Muscle of arm (tissue), 12 donors: ENCODE data around the gene BNIP5. TPM values are rescaled to one million over a fixed set of nuclear protein-coding genes. Genes with fewer than 3 reads are reported as not detected.
"Not testable (repeated sequence)": the region's sequence is repeated elsewhere in the genome, so short reads cannot be mapped to it uniquely, and the experiment has no call there.

Experiments
- DNase-seq: peaks from one replicate; pipeline ENCODE4 v3.0.0-alpha.2; 2013
- polyA plus RNA-seq, 12 donors: library from polyadenylated mRNA; unstranded; fragments of 120-200 nt; gene quantifications; one replicate each; pipeline ENCODE4 v1.2.1, GENCODE V29; 2013; ENCODE audit not compliant: insufficient read length in 12 of 12

The BNIP5 gene
- polyA plus RNA-seq, 12 donors = 0.05 to 0.17 (median 0.09) TPM; not detected in 2

- DNase-seq = no peak
Observed at GRCh38 chr6:36345681-36346466, 9.2 kb upstream of the BNIP5 start.

GRCh38 chr6:36343109-36343680 lies 6.5 kb upstream of the BNIP5 start:
- DNase-seq = no peak

- DNase-seq = peak; percentile 53
Observed at GRCh38 chr6:36340618-36341454, 4.1 kb upstream of the BNIP5 start.

GRCh38 chr6:36340306-36340617 lies 3.6 kb upstream of the BNIP5 start:
- DNase-seq = no peak

GRCh38 chr6:36339146-36339545 lies 2.5 kb upstream of the BNIP5 start:
- DNase-seq = no peak

- not testable (repeated sequence) for DNase-seq
Observed at GRCh38 chr6:36338223-36338622, 1.5 kb upstream of the BNIP5 start.

- DNase-seq = no peak
Observed at GRCh38 chr6:36337814-36338213, 1.1 kb upstream of the BNIP5 start.

- DNase-seq = no peak
Observed at GRCh38 chr6:36336208-36336710, 429 bp downstream of the BNIP5 start.

GRCh38 chr6:36335465-36336207 lies 1.1 kb downstream of the BNIP5 start:
- no peak for DNase-seq

- DNase-seq = peak; percentile 13
Observed at GRCh38 chr6:36334832-36335459, 1.7 kb downstream of the BNIP5 start.

GRCh38 chr6:36333931-36334725 lies 2.6 kb downstream of the BNIP5 start:
- peak; percentile 55 for DNase-seq

- DNase-seq = peak; percentile 22
Observed at GRCh38 chr6:36333171-36333895, 3.4 kb downstream of the BNIP5 start.

- DNase-seq = no peak
Observed at GRCh38 chr6:36331381-36331780, 5.3 kb downstream of the BNIP5 start.

GRCh38 chr6:36330366-36330765 lies 6.3 kb downstream of the BNIP5 start:
- DNase-seq = no peak

- DNase-seq = no peak
Observed at GRCh38 chr6:36329798-36330291, 6.8 kb downstream of the BNIP5 start.

- no peak for DNase-seq
Observed at GRCh38 chr6:36328600-36328999, 8.1 kb downstream of the BNIP5 start.

- no peak for DNase-seq
Observed at GRCh38 chr6:36327919-36328236, 8.8 kb downstream of the BNIP5 start.

GRCh38 chr6:36327226-36327918 lies 9.3 kb downstream of the BNIP5 start:
- no peak for DNase-seq

GRCh38 chr6:36326356-36326995 lies 10.2 kb downstream of the BNIP5 start:
- DNase-seq = peak; percentile 47
